SK-N-SH treated with all-trans-retinoic acid at 6 μM for 48 hours (cell line): ENCODE data around the gene CCL5.

Source experiments
- ATAC-seq: fragments of 200-7000 bp; cut with Tn5 transposase; 3 replicates; pipeline ENCODE4 v1.9.1; 2020; ENCODE audit warnings: mild to moderate bottlenecking, moderate library complexity
- ARNTL ChIP-seq: fragments of 450-650 bp; formaldehyde crosslinking; IDR thresholded peaks from 2 replicates; pipeline ENCODE4 v1.5.0; 2020; ENCODE audit warnings: low read depth, mild to moderate bottlenecking, moderate library complexity, borderline replicate concordance
- BACH2 ChIP-seq: fragments of 250-450 bp; sonication (Bioruptor Pico); IDR thresholded peaks from 2 replicates; pipeline ENCODE4 v1.9.0; 2021; ENCODE audit warnings: mild to moderate bottlenecking, borderline replicate concordance
- CSDC2 ChIP-seq: fragments of 250-450 bp; sonication (Bioruptor Pico); IDR thresholded peaks from 2 replicates; pipeline ENCODE4 v1.5.0; 2020; ENCODE audit warnings: mild to moderate bottlenecking, moderate library complexity
- ESRRG ChIP-seq: fragments of 250-450 bp; sonication (Bioruptor Pico); IDR thresholded peaks from 2 replicates; pipeline ENCODE4 v1.6.1; 2021; ENCODE audit warnings: mild to moderate bottlenecking
- GLIS3 ChIP-seq: fragments of 250-450 bp; sonication (Bioruptor Pico); IDR thresholded peaks from 2 replicates; pipeline ENCODE4 v1.5.0; 2020; ENCODE audit warnings: mild to moderate bottlenecking, moderate library complexity
- ISL1 ChIP-seq: fragments of 250-450 bp; sonication (Bioruptor Pico); IDR thresholded peaks from 2 replicates; pipeline ENCODE4 v2.1.2; 2022; ENCODE audit warnings: mild to moderate bottlenecking, moderate library complexity
- PPARA ChIP-seq: fragments of 250-450 bp; sonication (Bioruptor Pico); IDR thresholded peaks from 2 replicates; pipeline ENCODE4 v1.5.0; 2020; ENCODE audit warnings: mild to moderate bottlenecking, borderline replicate concordance
- RARB ChIP-seq: fragments of 250-450 bp; sonication (Bioruptor Pico); IDR thresholded peaks from 2 replicates; pipeline ENCODE4 v1.8.0; 2021; ENCODE audit warnings: mild to moderate bottlenecking, moderate library complexity
- SNAI2 ChIP-seq: fragments of 250-450 bp; sonication (Bioruptor Pico); IDR thresholded peaks from 2 replicates; pipeline ENCODE4 v1.5.0; 2020; ENCODE audit warnings: mild to moderate bottlenecking, moderate library complexity
- TCF4 ChIP-seq: fragments of 250-450 bp; sonication (Bioruptor Pico); IDR thresholded peaks from 2 replicates; pipeline ENCODE4 v1.8.0; 2021; ENCODE audit warnings: mild to moderate bottlenecking, moderate library complexity, borderline replicate concordance
- TOX ChIP-seq: fragments of 250-450 bp; sonication (Bioruptor Pico); IDR thresholded peaks from 2 replicates; pipeline ENCODE4 v1.8.0; 2021; ENCODE audit warnings: mild to moderate bottlenecking, moderate library complexity, borderline replicate concordance
- ZC3H10 ChIP-seq: fragments of 250-450 bp; sonication (Bioruptor Pico); IDR thresholded peaks from 2 replicates; pipeline ENCODE4 v1.5.1; 2021; ENCODE audit warnings: mild to moderate bottlenecking, moderate library complexity
- ZFP3 ChIP-seq: fragments of 250-450 bp; sonication (Bioruptor Pico); IDR thresholded peaks from 2 replicates; pipeline ENCODE4 v1.5.0; 2020; ENCODE audit warnings: mild to moderate bottlenecking, moderate library complexity
- ZFP30 ChIP-seq: fragments of 450-650 bp; formaldehyde crosslinking; IDR thresholded peaks from 2 replicates; pipeline ENCODE4 v1.5.0; 2022; ENCODE audit warnings: mild to moderate bottlenecking, moderate library complexity
- ZNF565 ChIP-seq: fragments of 450-650 bp; formaldehyde crosslinking; conservative IDR thresholded peaks from 2 replicates; pipeline ENCODE4 v1.5.0; 2020; ENCODE audit warnings: low read depth, mild to moderate bottlenecking, moderate library complexity
- ZNF70 ChIP-seq: fragments of 450-650 bp; formaldehyde crosslinking; IDR thresholded peaks from 2 replicates; pipeline ENCODE4 v1.5.0; 2020; ENCODE audit warnings: mild to moderate bottlenecking, moderate library complexity
- ZNF8 ChIP-seq: fragments of 450-650 bp; formaldehyde crosslinking; IDR thresholded peaks from 2 replicates; pipeline ENCODE4 v1.5.0; 2020; ENCODE audit warnings: mild to moderate bottlenecking, moderate library complexity
- TF ChIP-seq, protein P1 (sequence below): fragments of 250-450 bp; sonication (Bioruptor Pico); IDR thresholded peaks from 2 replicates; pipeline ENCODE4 v1.5.0; 2020; ENCODE audit warnings: mild to moderate bottlenecking, moderate library complexity
- TF ChIP-seq, protein P2 (sequence below): fragments of 250-450 bp; sonication (Bioruptor Pico); IDR thresholded peaks from 2 replicates; pipeline ENCODE4 v1.8.0; 2021; ENCODE audit warnings: low read depth, mild to moderate bottlenecking, moderate library complexity, borderline replicate concordance
- TF ChIP-seq, protein P3 (sequence below): fragments of 250-450 bp; sonication (Bioruptor Pico); IDR thresholded peaks from 2 replicates; pipeline ENCODE4 v1.5.1; 2020; ENCODE audit warnings: low read depth, mild to moderate bottlenecking, moderate library complexity

The CCL5 gene

DNA sequence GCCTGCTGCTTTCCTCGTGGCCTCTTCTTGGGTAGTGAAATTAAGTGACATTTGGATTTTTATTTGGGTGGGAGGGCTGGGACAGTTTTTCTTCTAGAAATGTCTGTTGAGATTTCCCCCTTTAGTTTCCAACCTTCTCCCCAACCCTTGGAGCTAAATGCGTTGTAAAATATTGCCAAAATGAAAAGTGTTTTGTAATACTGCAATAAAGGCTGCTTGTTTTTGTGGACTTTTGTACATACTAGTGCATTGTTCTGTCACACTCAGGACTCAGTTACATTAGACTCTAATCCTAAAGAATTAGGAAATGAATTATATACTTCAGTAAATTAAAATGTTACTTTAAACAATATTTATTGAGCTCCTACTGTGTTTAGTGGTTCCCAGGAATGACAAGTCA, 33.2 kb downstream of the CCL5 start (continued):
- TF ChIP-seq, protein P1, sequence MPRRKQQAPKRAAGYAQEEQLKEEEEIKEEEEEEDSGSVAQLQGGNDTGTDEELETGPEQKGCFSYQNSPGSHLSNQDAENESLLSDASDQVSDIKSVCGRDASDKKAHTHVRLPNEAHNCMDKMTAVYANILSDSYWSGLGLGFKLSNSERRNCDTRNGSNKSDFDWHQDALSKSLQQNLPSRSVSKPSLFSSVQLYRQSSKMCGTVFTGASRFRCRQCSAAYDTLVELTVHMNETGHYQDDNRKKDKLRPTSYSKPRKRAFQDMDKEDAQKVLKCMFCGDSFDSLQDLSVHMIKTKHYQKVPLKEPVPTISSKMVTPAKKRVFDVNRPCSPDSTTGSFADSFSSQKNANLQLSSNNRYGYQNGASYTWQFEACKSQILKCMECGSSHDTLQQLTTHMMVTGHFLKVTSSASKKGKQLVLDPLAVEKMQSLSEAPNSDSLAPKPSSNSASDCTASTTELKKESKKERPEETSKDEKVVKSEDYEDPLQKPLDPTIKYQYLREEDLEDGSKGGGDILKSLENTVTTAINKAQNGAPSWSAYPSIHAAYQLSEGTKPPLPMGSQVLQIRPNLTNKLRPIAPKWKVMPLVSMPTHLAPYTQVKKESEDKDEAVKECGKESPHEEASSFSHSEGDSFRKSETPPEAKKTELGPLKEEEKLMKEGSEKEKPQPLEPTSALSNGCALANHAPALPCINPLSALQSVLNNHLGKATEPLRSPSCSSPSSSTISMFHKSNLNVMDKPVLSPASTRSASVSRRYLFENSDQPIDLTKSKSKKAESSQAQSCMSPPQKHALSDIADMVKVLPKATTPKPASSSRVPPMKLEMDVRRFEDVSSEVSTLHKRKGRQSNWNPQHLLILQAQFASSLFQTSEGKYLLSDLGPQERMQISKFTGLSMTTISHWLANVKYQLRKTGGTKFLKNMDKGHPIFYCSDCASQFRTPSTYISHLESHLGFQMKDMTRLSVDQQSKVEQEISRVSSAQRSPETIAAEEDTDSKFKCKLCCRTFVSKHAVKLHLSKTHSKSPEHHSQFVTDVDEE (CRISPR knock-in tag), result no peak
- TF ChIP-seq ZFP3 (CRISPR knock-in tag) (no peak), PPARA (no peak), ESRRG (CRISPR knock-in tag) (no peak)
- TF ChIP-seq, protein P2, sequence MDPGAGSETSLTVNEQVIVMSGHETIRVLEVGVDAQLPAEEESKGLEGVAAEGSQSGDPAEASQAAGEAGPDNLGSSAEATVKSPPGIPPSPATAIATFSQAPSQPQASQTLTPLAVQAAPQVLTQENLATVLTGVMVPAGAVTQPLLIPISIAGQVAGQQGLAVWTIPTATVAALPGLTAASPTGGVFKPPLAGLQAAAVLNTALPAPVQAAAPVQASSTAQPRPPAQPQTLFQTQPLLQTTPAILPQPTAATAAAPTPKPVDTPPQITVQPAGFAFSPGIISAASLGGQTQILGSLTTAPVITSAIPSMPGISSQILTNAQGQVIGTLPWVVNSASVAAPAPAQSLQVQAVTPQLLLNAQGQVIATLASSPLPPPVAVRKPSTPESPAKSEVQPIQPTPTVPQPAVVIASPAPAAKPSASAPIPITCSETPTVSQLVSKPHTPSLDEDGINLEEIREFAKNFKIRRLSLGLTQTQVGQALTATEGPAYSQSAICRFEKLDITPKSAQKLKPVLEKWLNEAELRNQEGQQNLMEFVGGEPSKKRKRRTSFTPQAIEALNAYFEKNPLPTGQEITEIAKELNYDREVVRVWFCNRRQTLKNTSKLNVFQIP (CRISPR knock-in tag), result no peak

DNA sequence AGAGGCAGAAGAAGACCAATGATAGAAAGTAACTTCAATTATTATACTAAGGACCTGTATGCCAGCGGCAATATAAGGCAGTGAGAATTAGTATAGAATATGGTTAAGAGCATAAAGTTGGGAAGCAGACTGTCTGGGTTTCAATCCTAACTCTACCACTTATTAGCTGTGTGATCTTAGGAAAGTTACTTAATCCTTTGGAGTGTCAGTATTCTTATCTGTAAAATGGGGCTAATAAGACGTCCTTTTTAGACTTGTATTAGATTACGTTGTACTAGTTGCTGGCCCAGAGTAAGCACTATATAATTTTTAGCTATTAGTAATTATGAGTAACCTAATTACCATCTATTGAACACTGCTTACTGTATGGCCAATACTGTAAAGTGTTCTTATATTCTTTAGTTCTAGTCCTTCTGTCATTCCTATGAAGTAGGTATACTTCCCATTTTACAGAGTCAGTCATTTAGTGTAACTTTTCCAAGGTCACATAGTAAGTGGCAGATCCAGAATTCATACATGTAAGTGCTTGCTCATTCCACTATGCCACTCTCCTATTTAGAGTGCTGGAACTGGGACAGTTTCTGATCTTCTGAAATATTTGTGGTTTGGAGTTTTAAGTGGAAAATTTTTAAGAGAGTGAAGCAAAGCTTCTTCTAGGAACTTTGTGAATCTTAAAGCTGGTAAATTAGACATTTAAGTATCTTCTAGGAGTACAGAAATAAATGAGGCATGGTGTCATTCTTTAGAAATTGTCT, 33.9 kb downstream of the CCL5 start:
- TF ChIP-seq, protein P1 (CRISPR knock-in tag), result no peak
- TF ChIP-seq BACH2, result no peak
- no peak for TF ChIP-seq ZFP3 (CRISPR knock-in tag)
- TF ChIP-seq ZNF8 (CRISPR knock-in tag), result no peak
- no peak for TF ChIP-seq CSDC2
- no peak for TF ChIP-seq ISL1
- TF ChIP-seq, protein P2 (CRISPR knock-in tag), result no peak
- TF ChIP-seq ZNF565 (CRISPR knock-in tag), result no peak
- no peak for TF ChIP-seq ZNF70 (CRISPR knock-in tag)
- TF ChIP-seq TCF4 (CRISPR knock-in tag), result no peak
- no peak for TF ChIP-seq ZC3H10 (CRISPR knock-in tag)
- TF ChIP-seq ESRRG (CRISPR knock-in tag), result no peak
- no peak for TF ChIP-seq SNAI2 (CRISPR knock-in tag)
- TF ChIP-seq ARNTL (CRISPR knock-in tag), result no peak
- TF ChIP-seq, protein P3, sequence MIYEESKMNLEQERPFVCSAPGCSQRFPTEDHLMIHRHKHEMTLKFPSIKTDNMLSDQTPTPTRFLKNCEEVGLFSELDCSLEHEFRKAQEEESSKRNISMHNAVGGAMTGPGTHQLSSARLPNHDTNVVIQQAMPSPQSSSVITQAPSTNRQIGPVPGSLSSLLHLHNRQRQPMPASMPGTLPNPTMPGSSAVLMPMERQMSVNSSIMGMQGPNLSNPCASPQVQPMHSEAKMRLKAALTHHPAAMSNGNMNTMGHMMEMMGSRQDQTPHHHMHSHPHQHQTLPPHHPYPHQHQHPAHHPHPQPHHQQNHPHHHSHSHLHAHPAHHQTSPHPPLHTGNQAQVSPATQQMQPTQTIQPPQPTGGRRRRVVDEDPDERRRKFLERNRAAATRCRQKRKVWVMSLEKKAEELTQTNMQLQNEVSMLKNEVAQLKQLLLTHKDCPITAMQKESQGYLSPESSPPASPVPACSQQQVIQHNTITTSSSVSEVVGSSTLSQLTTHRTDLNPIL (CRISPR knock-in tag), result no peak
- no peak for TF ChIP-seq RARB (CRISPR knock-in tag)
- no peak for TF ChIP-seq GLIS3 (CRISPR knock-in tag)
- no peak for ATAC-seq

DNA sequence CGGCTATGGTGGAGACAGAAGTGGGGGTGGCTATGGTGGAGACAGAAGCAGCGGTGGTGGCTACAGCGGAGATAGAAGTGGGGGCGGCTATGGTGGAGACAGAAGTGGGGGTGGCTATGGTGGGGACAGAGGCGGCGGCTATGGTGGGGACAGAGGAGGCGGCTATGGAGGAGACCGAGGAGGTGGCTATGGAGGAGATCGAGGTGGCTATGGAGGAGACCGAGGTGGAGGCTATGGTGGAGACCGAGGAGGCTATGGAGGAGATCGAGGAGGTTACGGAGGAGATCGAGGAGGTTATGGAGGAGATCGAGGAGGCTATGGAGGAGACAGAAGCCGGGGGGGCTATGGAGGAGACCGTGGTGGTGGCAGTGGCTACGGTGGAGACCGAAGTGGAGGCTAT, 35.6 kb downstream of the CCL5 start:
- TF ChIP-seq ARNTL (CRISPR knock-in tag) (no peak), TOX (CRISPR knock-in tag) (no peak), ZFP3 (CRISPR knock-in tag) (no peak), ZNF8 (CRISPR knock-in tag) (no peak), ZFP30 (CRISPR knock-in tag) (no peak), RARB (CRISPR knock-in tag) (no peak), TCF4 (CRISPR knock-in tag) (no peak)
- ATAC-seq, result no peak
